ENCODE measurements around the gene MRTFA. TPM values are rescaled to one million over a fixed set of nuclear protein-coding genes. Genes with fewer than 3 reads are reported as not detected.

Gene MRTFA
- total RNA-seq, 2 experiments from 2014 or later = 55.3 to 58.9 TPM

DNA sequence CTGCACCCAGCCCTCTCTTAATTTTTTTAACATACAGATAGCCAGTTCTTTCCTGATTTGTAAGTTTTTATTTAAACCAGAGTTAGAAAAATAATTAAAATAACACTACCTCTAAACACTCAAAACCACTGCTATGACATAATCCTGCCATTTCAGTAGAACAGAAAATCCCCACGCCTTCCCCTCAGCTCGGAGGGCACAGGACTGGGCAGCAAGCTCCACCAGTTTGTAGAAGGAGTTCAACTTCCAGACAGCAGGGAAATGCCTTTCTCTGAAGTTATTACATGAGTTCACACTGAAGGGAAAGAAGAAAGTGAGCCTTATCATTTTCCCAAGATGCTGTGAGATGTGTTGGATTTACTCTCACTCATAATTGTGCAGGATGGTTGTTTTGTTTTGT is 114.4 kb downstream of the MRTFA start:
- CTCF ChIA-PET = interaction anchor here (1.8 kb wide), 1 partner anchor 161 kb away, joined by 4 read pairs; no protein-coding TSS in a partner anchor
- Mint-ChIP-seq H3K36me3 (ENCODE audit: low read depth) (peaks cover 22% of the 10 kb centered on the region), H3K9me3 (no peaks in the 10 kb centered on the region), H3K4me3 (no peak overlapping the region), H3K27me3 (no peaks in the 10 kb centered on the region), H3K4me1 (ENCODE audit: low read depth) (peaks cover 69% of the 10 kb centered on the region), H3K27ac (no peak overlapping the region)
- POLR2A ChIA-PET = interaction anchor here (0.9 kb wide), 1 partner anchor 115 kb away, joined by 3 read pairs; the partner anchor contains the start of gene MRTFA
- intact Hi-C loops (cut with DNase I, micrococcal nuclease) = loop anchor here (5.0 to 10.0 kb wide), 2 partner anchors 53 to 235 kb away; no protein-coding TSS in a partner anchor
- Histone ChIP-seq H3K36me3 (ENCODE audit: insufficient read depth, low read length) (peaks cover under 1% of the 10 kb centered on the region), H3K4me3 (ENCODE audit: low read length) (no peak overlapping the region), H3K4me1 (ENCODE audit: insufficient read depth, low read length) (peaks cover 27% of the 10 kb centered on the region), H3K9me3 (ENCODE audit: control insufficient read depth in 1 of 2, insufficient read depth in 1 of 2, low read length in 2 of 2) (no peaks in the 10 kb centered on the region), H3K27me3 (ENCODE audit: control insufficient read depth in 1 of 2, insufficient read depth in 2 of 2, low read length in 2 of 2) (no peaks in the 10 kb centered on the region), H3K27ac (ENCODE audit: low read depth in 1 of 2, low read length in 2 of 2) (no peak overlapping the region)
- ATAC-seq (ENCODE audit: poor library complexity) (no peak), DNase-seq (no peak)
- TF ChIP-seq, protein P1, sequence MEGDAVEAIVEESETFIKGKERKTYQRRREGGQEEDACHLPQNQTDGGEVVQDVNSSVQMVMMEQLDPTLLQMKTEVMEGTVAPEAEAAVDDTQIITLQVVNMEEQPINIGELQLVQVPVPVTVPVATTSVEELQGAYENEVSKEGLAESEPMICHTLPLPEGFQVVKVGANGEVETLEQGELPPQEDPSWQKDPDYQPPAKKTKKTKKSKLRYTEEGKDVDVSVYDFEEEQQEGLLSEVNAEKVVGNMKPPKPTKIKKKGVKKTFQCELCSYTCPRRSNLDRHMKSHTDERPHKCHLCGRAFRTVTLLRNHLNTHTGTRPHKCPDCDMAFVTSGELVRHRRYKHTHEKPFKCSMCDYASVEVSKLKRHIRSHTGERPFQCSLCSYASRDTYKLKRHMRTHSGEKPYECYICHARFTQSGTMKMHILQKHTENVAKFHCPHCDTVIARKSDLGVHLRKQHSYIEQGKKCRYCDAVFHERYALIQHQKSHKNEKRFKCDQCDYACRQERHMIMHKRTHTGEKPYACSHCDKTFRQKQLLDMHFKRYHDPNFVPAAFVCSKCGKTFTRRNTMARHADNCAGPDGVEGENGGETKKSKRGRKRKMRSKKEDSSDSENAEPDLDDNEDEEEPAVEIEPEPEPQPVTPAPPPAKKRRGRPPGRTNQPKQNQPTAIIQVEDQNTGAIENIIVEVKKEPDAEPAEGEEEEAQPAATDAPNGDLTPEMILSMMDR (IDR thresholded peaks at IDR 0.05) = no peak

DNA sequence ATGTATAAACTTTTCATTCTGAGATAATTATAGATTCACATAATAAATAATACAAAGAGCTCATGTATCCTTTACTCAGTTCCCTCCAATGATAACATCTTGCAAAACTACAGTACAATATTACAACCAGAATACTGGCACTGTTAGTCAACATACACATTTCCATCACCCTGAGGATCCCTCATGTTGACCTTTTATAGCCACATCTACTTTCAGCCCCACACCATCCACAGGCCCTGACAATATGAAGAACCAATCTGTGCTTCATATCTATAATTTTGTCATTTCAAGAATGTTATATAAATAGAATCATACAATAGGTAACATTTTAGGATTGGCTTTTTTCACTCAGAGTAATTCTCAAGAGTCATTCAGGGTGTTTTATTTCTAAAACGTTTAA is 115.5 kb downstream of the MRTFA start:
- Histone ChIP-seq H3K9me3 (ENCODE audit: control insufficient read depth in 1 of 2, insufficient read depth in 1 of 2, low read length in 2 of 2) (no peaks in the 10 kb centered on the region), H3K4me1 (ENCODE audit: insufficient read depth, low read length) (peaks cover 25% of the 10 kb centered on the region), H3K27ac (ENCODE audit: low read depth in 1 of 2, low read length in 2 of 2) (no peak overlapping the region), H3K4me3 (ENCODE audit: low read length) (no peak overlapping the region), H3K36me3 (ENCODE audit: insufficient read depth, low read length) (no peaks in the 10 kb centered on the region), H3K27me3 (ENCODE audit: control insufficient read depth in 1 of 2, insufficient read depth in 2 of 2, low read length in 2 of 2) (no peaks in the 10 kb centered on the region)
- peaks cover 60% of the 10 kb centered on the region for H3K4me1 Mint-ChIP-seq (ENCODE audit: low read depth)
- ATAC-seq (ENCODE audit: poor library complexity) = no peak
- H3K27me3 Mint-ChIP-seq = no peaks in the 10 kb centered on the region
- H3K9me3 Mint-ChIP-seq = no peaks in the 10 kb centered on the region
- H3K4me3 Mint-ChIP-seq = peak overlapping the region; percentile 35
- POLR2A ChIA-PET = interaction anchor here (0.9 kb wide), 2 partner anchors 10 to 13 kb away, joined by 3 to 5 read pairs; no protein-coding TSS in a partner anchor
- TF ChIP-seq, protein P1 (IDR thresholded peaks at IDR 0.05) = no peak
- CTCF ChIA-PET = interaction anchor here (0.9 to 1.8 kb wide), 2 partner anchors 125 to 162 kb away, joined by 4 to 5 read pairs; no protein-coding TSS in a partner anchor
- H3K27ac Mint-ChIP-seq = peak overlapping the region; percentile 65
- H3K36me3 Mint-ChIP-seq (ENCODE audit: low read depth) = peaks cover 25% of the 10 kb centered on the region
- intact Hi-C loops (cut with DNase I, micrococcal nuclease) = loop anchor here (5.0 to 10.0 kb wide), 2 partner anchors 54 to 236 kb away; no protein-coding TSS in a partner anchor
- DNase-seq = no peak

DNA sequence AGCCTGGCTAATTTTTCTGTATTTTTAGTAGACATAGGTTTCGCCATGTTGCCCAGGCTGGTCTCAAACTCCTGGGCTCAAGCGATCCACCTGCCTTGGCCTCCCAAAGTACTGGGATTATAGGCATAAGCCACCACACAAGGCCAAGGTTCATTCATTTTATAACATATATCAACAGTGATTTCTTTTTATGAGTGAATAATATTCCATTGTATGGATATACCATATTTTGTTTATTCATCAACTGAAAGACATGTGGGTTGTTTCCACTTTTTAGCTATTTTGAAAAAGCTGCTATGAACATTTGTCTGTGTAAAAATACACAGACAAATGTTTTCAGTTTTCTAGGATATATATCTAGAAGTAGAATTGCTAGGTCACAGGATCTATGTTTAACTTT is 116.0 kb downstream of the MRTFA start:
- H3K4me3 ChIP-seq (ENCODE audit: low read length) = no peak overlapping the region
- intact Hi-C loops (cut with DNase I, micrococcal nuclease) = loop anchor here (5.0 to 10.0 kb wide), 2 partner anchors 54 to 237 kb away; no protein-coding TSS in a partner anchor
- H3K9me3 ChIP-seq (ENCODE audit: control insufficient read depth in 1 of 2, insufficient read depth in 1 of 2, low read length in 2 of 2) = no peaks in the 10 kb centered on the region
- H3K27ac ChIP-seq (ENCODE audit: low read depth in 1 of 2, low read length in 2 of 2) = no peak overlapping the region
- no peaks in the 10 kb centered on the region for H3K27me3 ChIP-seq (ENCODE audit: control insufficient read depth in 1 of 2, insufficient read depth in 2 of 2, low read length in 2 of 2)
- Mint-ChIP-seq H3K36me3 (ENCODE audit: low read depth) (peaks cover 29% of the 10 kb centered on the region), H3K9me3 (no peaks in the 10 kb centered on the region), H3K4me3 (no peak overlapping the region), H3K4me1 (ENCODE audit: low read depth) (peaks cover 58% of the 10 kb centered on the region), H3K27ac (peak overlapping the region; percentile 94), H3K27me3 (no peaks in the 10 kb centered on the region)
- ChIA-PET POLR2A (interaction anchor here (0.9 kb wide), 2 partner anchors 11 to 13 kb away, joined by 3 to 5 read pairs; no protein-coding TSS in a partner anchor), CTCF (interaction anchor here (0.9 to 1.8 kb wide), 3 partner anchors 13 to 163 kb away, joined by 3 to 5 read pairs (median 4); no protein-coding TSS in a partner anchor)
- TF ChIP-seq, protein P1 (IDR thresholded peaks at IDR 0.05) = no peak
- H3K4me1 ChIP-seq (ENCODE audit: insufficient read depth, low read length) = peaks cover 23% of the 10 kb centered on the region
- no peak for DNase-seq
- H3K36me3 ChIP-seq (ENCODE audit: insufficient read depth, low read length) = no peaks in the 10 kb centered on the region
- no peak for ATAC-seq (ENCODE audit: poor library complexity)

Data from CD4-positive, alpha-beta T cell (primary cell).